GM19372 (cell line): ENCODE data around the gene ERC1.

Experiments used
- ATAC-seq: cut with Tn5 transposase; IDR thresholded peaks from one replicate; pipeline ENCODE4 v1.9.1; 2021; ENCODE audit warnings: mild to moderate bottlenecking, low read depth, moderate library complexity; ENCODE audit not compliant: unreplicated experiment

The ERC1 gene

DNA sequence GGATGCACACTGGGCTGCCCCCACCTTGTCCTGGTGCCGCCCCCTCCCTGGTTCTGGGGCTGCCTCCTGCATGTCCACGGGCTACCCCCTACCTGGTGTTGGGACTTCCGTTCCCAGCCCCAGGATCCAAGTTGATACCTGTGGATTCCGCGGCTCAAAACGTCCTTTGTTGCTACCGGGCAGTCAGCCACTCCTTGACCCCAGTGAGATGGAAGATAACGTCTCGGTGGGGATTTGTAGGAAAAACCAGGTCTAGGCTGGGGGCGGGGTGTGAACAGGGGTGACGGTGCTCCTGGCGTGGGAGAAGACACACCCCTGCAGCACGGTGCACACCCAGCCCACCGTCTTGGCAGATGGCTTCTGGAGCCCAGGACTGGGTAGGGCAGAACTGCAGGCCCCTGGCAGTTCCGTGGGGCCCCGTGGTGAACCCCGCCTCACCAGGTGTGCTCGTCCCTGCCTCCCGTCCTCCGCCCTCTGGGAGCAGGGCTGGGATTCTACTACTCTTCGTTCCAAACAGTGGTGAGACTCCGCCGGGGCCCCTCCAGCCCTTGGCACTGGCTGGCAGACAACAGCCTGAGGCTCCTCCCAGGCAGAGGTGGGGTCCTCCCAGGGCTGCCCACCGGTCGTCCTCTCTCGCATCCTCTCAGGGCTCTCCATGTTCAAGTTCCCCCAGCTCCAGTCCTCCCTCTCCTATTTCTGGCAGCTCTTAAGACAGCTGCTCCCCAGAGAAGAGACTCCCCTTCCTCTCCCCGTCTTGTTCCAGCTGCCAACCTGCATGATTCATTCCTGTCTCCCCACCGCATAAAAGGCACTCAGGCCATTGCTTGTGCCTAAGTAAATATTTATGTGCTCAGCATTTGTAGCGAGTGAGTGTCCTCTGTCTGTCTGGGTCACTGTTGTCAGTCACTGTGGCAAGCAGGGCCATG is 527.8 kb downstream of the ERC1 start:
- ATAC-seq: no peak

- no peak for ATAC-seq
Observed at GRCh38 chr12:1519642-1520041, 528.6 kb downstream of the ERC1 start.

- ATAC-seq: no peak
Observed at GRCh38 chr12:1523046-1523445, 532.0 kb downstream of the ERC1 start.

DNA sequence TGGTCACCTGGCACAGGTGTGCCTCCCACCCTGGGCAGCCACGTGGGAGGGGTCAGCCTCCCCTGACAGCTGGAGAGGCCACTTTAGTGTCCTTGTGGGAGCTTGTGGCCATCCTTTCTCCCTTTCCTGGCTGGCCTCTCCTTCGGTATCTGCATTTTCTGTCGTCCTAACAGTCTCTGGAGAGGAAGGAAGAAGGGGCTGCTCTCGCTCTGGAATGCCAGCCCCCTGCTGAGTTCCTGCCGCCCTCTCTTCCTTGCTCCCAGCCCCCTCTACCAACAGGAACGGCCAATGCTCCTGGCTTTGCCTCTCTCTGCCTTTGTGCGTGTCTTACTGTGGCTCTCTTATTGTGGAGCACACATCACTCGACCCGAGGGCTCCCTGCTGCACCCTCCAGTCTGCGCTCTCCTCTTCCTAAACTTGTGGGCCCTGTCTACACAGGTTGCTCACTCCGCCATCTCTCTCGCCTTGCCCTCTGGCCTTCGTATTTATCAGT is 532.6 kb downstream of the ERC1 start:
- ATAC-seq: no peak

DNA sequence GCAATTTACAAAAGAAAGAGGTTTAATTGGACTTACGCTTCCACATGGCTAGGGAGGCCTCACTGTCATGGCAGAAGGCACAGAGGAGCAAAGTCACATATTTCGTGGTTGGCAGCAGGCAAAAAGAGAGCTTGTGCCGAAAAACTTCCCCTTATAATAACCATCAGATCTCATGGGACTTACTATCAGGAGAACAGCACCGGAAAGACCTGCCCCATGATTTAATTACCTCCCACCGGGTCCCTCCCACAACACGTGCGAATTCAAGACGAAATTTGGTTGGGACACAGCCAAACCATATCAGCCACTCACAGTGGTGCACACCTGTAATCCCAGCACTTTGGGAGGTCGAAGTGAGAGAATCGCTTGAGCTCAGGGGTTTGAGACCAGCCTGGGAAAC is 534.8 kb downstream of the ERC1 start:
- no peak for ATAC-seq

DNA sequence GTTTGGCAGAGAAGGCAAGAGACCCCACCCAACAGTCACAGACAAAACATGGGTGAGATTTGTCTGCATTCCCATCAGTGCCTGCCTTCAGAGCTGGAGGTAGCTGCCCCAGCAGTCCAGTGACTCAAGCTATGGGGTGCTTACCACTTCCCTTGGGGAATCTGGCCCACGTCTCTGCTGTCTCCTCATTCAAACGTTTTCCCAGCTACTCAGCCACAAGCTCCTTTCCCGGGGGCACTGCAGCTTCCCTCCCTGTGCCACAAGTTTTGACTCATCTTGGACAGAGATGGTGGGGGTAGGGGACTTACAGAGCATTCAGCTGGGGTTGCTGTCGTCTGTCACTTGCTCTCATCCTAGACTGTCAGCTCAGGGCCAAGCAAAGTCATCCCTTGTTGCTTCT is 536.8 kb downstream of the ERC1 start:
- ATAC-seq: no peak

GRCh38 chr12:1528791-1529190 is 537.8 kb downstream of the ERC1 start:
- ATAC-seq: no peak

DNA sequence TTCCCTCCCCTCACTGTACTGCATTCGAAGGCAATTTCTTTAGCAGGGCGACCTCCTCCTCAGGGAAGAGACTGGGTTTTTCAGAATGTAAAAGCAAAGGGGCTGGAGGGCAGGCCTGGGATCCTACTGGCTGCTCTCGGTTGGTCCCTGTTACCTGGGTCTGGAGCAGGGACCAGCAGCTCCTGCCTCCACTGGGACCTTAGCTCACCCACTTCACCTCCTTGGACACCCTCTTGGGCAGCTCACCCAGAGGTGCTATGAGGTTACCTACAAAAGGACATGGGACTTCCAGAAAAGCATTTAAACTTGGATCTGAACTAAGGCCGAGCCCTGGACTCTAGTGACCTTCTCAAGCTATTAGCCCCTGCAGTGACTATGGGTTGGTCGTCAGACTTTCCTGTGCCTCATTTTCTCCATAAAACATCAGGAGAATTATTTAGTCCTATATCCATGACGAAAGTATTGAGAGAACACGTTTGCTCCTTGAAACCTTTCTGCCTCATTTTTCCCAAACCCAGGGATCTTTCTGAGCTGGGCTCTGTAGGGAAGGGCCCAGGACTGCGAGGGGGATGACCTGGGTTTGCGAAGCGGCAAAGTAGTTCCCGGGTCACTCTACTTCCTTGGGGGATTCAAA is 538.3 kb downstream of the ERC1 start:
- no peak for ATAC-seq

DNA sequence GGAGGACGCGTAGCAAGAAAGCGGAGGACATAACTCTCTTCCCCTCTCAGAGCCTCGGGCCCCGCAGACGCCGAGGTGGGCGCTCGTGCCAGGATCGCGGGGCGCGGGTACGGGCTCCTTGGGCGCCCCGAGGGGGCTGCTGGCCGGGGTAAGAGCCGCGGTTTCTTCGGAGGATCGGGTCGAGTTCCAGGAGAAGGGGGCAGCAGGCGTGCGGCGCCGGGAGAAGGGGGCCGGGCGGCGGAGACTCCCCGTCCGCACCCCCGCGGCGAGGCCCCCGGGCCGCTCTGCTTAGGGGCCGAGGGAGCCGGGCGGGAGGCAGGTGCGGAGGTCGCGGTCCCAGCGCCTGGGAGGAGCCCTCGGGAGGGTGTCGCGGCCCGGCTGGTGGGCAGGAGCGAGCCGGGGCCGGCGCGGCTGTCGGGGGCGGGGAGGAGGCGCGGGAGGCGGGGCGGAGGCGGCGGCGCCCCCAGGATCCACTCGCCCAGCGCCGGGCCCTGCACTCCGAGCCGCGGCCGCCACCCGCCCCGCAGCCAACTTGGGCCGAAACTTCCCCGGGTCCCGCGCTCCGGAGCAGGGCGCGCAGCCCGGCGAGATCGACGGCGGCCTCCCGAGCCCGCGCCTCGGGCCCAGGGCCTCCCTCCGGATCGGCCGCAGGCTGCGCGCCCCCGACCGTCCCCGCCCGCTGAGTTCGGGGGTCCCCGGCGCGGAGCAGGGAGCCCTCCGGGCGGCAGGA is 539.0 kb downstream of the ERC1 start:
- no peak for ATAC-seq

DNA sequence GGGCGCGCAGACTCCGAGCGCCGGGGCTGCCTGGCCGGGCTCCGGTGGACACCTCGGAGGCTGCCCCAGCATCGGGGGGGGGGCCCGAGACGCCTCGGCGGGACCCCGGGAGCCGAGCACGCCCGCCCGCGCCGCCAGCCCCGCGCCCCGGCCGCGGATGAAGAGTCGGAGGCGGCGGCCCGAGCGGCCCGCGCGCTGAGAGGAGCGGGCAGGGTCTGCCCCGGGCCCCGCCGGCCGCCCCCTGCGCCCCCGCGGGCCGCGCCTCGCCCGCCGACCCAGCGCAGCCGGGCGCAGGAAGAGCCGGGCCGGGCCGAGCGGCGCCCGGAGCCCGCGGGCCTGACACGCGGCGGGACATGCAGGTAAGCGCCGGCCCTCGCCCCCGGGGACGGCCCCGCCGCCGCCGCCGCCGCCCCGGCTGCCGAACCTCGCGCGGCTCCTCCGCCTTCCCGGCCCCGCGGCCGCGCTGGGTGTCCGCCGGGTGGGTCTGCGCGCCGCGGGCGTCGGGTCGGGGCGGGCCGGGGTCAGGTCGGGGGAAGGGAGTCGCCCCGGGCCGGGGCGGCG is 539.6 kb downstream of the ERC1 start:
- ATAC-seq: no peak

DNA sequence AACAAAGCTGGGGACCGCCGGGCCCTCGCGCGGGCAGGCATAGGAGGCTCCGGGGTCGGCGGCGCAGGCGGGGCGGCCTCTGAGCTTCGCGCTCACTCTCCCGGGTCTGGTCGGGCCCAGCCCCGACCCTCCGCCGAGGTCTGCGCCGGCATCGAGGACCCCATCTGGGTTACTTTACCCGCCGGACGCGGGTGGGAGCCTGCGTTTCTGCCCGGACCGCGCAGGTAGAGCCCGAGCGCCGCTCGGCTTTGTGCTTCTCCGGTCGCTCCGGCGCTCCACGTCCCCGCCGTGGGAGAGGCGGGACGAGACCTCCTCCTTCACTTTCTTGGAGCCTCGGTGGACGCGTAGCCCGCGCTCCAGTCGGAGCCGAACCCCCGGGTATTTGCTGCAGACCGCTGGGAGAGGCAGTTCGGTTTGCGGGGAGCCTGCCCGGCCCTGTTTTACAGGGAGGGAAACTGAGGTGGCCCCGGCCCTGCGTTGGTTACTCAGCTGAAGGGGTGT is 540.2 kb downstream of the ERC1 start:
- ATAC-seq: no peak

GRCh38 chr12:1531654-1532374 is 540.8 kb downstream of the ERC1 start:
- no peak for ATAC-seq

GRCh38 chr12:1532375-1533165 is 541.5 kb downstream of the ERC1 start:
- ATAC-seq: no peak

- ATAC-seq: no peak
Observed at GRCh38 chr12:1533205-1533601, 542.2 kb downstream of the ERC1 start.

DNA sequence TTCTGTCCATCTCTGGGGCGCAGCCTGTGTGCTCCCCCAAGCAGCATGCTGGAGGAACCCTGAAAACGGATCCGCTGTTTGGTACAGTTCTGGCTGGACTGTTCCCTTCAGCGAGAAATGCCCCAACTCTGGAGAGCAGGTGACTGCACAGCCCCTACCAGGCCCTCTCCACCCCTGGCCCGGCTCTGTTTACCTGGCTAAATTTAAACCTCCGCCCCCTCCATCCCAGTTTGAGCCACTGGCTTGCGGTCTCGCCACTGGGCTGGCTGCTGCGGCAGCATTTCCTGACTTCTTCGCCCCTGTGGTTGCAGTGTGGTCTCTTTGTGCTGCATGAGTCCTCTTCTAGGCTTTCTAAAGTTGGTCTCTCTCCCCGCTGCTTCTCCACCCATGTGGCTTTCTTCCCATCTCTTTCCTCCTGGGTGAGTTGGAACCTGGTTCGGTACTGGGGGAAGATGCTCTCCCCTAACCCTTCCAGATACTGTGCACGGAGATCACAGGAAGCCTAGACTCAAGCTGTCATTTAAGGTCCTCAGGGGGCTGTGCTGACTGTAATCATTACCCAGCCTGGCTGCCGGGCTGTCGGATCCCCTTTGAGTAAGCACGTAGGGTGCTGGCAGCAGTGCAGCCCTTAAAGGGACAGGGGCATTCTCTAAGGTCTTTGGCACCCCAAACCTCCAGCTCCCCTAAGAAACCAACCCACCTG is 542.7 kb downstream of the ERC1 start:
- ATAC-seq: peak; percentile 49

- no peak for ATAC-seq
Observed at GRCh38 chr12:1534748-1535147, 543.7 kb downstream of the ERC1 start.

- ATAC-seq: no peak
Observed at GRCh38 chr12:1536817-1537216, 545.8 kb downstream of the ERC1 start.

GRCh38 chr12:1539135-1539534 is 548.1 kb downstream of the ERC1 start:
- no peak for ATAC-seq

DNA sequence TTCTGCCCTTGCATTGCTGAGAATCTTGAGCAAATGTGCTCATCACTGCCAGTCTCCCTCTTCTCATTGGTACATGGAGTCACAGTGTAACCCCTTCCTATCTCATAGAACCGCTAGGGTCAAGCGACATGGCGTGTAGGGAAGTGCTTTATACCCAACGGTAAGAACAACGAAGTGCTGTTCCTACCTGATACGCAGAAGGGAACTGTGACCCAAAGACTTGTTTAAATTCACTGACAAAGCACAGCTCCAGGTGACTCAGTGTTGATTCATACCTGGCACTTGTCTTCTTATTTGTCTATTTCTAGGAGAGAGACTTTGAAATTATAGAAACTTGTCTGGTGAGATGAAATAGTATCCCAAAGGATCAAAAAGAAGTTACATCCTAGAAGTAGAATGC is 549.7 kb downstream of the ERC1 start:
- ATAC-seq: no peak
